Right cardiac atrium (tissue), 5 donors: ENCODE measurements around the gene RILPL2. TPM values are rescaled to one million over a fixed set of nuclear protein-coding genes. Genes with fewer than 3 reads are reported as not detected.

Experiments
- ATAC-seq, 2 donors: fragments of 200-7000 bp; cut with Tn5 transposase; one replicate each; pipeline versions ENCODE4 v1.8.0 to v1.9.1; 2020; ENCODE audit warnings: moderate library complexity in 2 of 2, mild to moderate bottlenecking in 1 of 2
- DNase-seq, 3 donors: peaks; one replicate each; pipeline ENCODE4 v3.0.0-alpha.2; 2020
- H3K27ac ChIP-seq: one replicate; pipeline ENCODE4 v1.5.1; 2013; ENCODE audit warnings: mild to moderate bottlenecking, low read length, control low read depth, moderate library complexity
- H3K27me3 ChIP-seq: one replicate; pipeline ENCODE4 v1.6.1; 2013; ENCODE audit not compliant: control insufficient read depth, insufficient read depth
- H3K4me1 ChIP-seq: one replicate; pipeline ENCODE4 v1.6.1; 2013; ENCODE audit warnings: low read length; ENCODE audit not compliant: control insufficient read depth, insufficient read depth
- H3K4me3 ChIP-seq: one replicate; pipeline ENCODE4 v1.5.1; 2013; ENCODE audit warnings: low read length, control low read depth
- H3K9me3 ChIP-seq: one replicate; pipeline ENCODE4 v1.6.1; 2013; ENCODE audit warnings: low read length; ENCODE audit not compliant: control insufficient read depth
- WGBS: extraction: QIAGEN DNeasy Blood & Tissue Kit; methylation state at CpG from one replicate; pipeline ENCODE4 v1.1.7; 2013; 5-methylcytosine and 5-hydroxymethylcytosine counted together
- intact Hi-C, 4 donors: fragments of 100-400 bp; cut with DNase I; formaldehyde crosslinking; loops; one replicate each; pipeline versions ENCODE4 v1.11.0 to v1.14.0; 2022 to 2023
- polyA plus RNA-seq: library from polyadenylated mRNA; stranded (reverse); fragments of 200-250 nt; gene quantifications from one replicate; pipeline ENCODE4 v1.2.3, GENCODE V29; 2013
- total RNA-seq, 4 donors: library from RNA; stranded (reverse); fragmentation: NEBNext Ultra II Directional; extraction: Animal tissue kit (Norgen Biotek cat#: 25700); gene quantifications; one replicate each; pipeline ENCODE4 v1.2.1, GENCODE V29; 2021
- donor health status: healthy with polysubstance abuse.
- donor health status: DM: no; HTN: yes; CAD: no.
- donor health status: DM: no; HTN: no; CAD: no.
- donor health status: DM: no; HTN: yes; CAD: no; lungs with severe emphysema.
- donor health status: DM: yes; HTN: yes; CAD: no.

RILPL2 gene
- total and polyA plus RNA-seq, 5 donors = 3.4 to 4.3 (median 3.9) TPM

DNA sequence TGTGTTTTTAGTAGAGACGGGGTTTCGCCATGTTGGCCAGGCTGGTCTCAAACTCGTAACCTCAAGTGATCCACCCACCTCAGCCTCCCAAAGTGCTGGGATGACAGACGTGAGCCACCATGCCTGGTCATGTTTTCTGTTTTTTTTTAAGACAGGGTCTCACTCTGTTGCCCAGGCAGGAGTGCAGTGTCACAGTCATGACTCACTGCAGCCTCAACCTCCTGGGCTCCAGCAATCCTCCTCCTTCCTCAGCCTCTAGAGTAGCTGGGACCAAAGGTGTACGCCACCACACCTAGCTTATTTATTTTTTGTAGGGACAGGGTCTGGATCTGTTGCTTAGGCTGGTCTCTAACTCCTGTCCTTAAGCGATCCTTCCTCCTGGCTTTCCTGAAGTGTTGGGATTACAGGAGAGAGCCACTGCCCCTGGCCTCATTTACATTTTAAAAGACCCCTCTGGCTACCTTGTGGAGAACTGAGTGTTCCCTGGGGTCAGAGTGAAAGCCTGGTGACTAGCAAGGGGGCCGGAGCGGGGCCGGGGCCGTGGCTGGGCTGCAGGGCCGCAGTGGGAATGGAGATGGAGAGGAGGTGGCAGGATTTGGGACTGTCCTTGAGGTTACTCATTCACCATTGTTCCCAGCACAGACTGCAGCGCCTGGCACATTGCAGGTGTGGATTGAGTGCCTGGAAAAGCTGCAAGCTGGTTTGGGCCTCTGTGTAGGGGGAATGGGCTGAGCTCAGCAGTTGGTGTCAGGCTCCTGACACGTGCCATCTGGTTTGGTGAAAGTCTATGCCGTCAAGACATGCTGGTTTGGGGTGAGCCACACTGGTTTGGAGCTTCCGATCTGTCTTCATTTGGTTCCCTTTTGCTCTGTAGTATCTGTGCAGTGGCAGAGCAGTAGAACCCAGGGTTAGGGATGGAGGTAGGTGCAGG is 34.5 kb downstream of the RILPL2 start:
- Histone ChIP-seq H3K27ac (no peak overlapping the region), H3K4me3 (no peak overlapping the region), H3K9me3 (no peaks in the 10 kb centered on the region), H3K4me1 (peaks cover 11% of the 10 kb centered on the region), H3K27me3 (no peaks in the 10 kb centered on the region)
- ATAC-seq (no peak), DNase-seq (no peak)
- 81% methylated on average over 15 of the region's 15 CpGs for WGBS
- intact Hi-C loops = no loop called here

GRCh38 chr12:123399255-123399617 is 37.2 kb downstream of the RILPL2 start:
- Histone ChIP-seq H3K9me3 (no peaks in the 10 kb centered on the region), H3K4me3 (no peak overlapping the region), H3K27me3 (no peaks in the 10 kb centered on the region), H3K4me1 (peaks cover 11% of the 10 kb centered on the region), H3K27ac (no peak overlapping the region)
- 75% methylated on average over 6 of the region's 6 CpGs for WGBS
- ATAC-seq = peak in 1 of 2 donors; percentile 2
- peak in 1 of 3 donors; percentile 65 for DNase-seq
- intact Hi-C loops = no loop called here

GRCh38 chr12:123398550-123399254 is 37.8 kb downstream of the RILPL2 start:
- Histone ChIP-seq H3K4me3 (no peak overlapping the region), H3K4me1 (peaks cover 11% of the 10 kb centered on the region), H3K27ac (peak overlapping the region; percentile 47), H3K27me3 (no peaks in the 10 kb centered on the region), H3K9me3 (no peaks in the 10 kb centered on the region)
- ATAC-seq (peak; percentile 93 to 94), DNase-seq (peak; percentile 86 to 91 (median 90))
- WGBS = 51% methylated on average over 14 of the region's 14 CpGs
- intact Hi-C loops = no loop called here

- DNase-seq (peak in 1 of 3 donors; percentile 57), ATAC-seq (no peak)
- WGBS = 80% methylated on average over 10 of the region's 10 CpGs
- H3K27ac ChIP-seq = peak overlapping the region; percentile 47
- intact Hi-C loops = no loop called here
- H3K4me1 ChIP-seq = peaks cover 11% of the 10 kb centered on the region
- H3K9me3 ChIP-seq = no peaks in the 10 kb centered on the region
- H3K4me3 ChIP-seq = no peak overlapping the region
- no peaks in the 10 kb centered on the region for H3K27me3 ChIP-seq
Observed at GRCh38 chr12:123398177-123398549, 38.3 kb downstream of the RILPL2 start.

DNA sequence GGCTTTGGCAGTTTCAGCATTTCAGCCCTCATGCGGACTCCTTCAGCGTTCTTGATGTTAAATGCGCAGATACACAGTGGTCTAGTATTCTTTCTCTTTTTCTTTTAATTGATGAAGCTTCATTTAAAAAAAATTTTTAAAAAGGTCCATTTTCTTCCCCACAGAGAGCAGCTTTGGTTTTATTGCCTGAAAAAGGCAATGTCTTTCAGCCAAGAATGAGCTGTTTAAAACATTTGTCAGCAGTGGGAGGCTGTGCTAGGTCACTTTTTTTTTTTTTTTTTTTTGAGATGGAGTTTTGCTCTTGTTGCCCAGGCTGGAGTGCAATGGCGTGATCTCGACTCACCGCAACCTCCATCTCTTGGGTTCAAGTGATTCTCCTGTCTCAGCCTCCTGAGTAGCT is 39.1 kb downstream of the RILPL2 start:
- Histone ChIP-seq H3K27ac (no peak overlapping the region), H3K4me1 (peaks cover 11% of the 10 kb centered on the region), H3K4me3 (no peak overlapping the region), H3K9me3 (no peaks in the 10 kb centered on the region), H3K27me3 (no peaks in the 10 kb centered on the region)
- intact Hi-C loops = no loop called here
- ATAC-seq (no peak), DNase-seq (no peak)
- WGBS = 86% methylated on average over 6 of the region's 6 CpGs

DNA sequence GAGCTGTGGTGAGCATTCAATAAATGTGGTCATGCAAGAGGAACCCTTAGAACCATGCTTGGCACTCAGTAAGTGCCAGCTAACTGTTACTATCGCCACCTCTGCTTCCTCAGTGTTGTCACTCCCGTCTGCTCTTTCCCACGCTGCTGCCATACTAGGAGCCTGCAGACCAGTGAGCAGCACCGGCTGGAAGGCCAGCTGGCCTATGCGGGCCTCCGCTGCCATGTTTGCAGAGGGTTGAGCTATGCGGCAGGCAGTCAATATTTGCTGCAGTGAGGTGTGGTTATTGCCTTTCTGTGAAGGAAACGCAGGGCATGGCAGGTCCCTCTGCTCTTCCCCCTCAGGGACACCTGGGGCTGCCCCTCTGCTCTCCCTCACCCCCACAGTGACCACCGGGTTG is 39.5 kb downstream of the RILPL2 start:
- H3K4me3 ChIP-seq = no peak overlapping the region
- 82% methylated on average over 9 of the region's 9 CpGs for WGBS
- no peak for ATAC-seq

DNA sequence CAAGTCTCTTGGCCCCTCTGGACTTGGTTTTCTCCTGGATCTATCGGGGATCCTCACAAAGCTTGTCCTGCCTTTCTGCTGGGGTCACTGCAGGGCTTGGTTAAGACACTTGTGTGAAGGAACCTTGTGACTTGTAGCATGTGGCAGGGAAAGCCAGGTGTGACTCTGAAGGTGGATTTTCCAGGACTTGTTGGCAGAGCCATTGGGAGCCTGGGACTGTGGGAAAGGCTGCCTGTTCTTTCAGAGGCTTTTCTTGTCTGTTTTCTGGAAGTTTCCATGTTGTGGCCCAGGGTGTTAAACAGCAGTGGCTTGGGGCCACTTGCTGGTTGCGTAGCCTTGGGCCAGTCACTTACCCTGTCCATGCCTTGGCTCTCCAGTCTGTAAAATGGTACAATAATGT is 39.9 kb downstream of the RILPL2 start:
- 98% methylated on average over 2 of the region's 2 CpGs for WGBS
- H3K27me3 ChIP-seq = no peaks in the 10 kb centered on the region
- no peak overlapping the region for H3K27ac ChIP-seq
- H3K4me3 ChIP-seq = no peak overlapping the region
- intact Hi-C loops = no loop called here
- peaks cover 12% of the 10 kb centered on the region for H3K4me1 ChIP-seq
- ATAC-seq (no peak), DNase-seq (no peak)
- H3K9me3 ChIP-seq = no peaks in the 10 kb centered on the region

More for the DNA sequence above, 39.5 kb downstream of the RILPL2 start:
- no peak for DNase-seq
- Histone ChIP-seq H3K9me3 (no peaks in the 10 kb centered on the region), H3K27me3 (no peaks in the 10 kb centered on the region), H3K27ac (no peak overlapping the region), H3K4me1 (peaks cover 11% of the 10 kb centered on the region)
- intact Hi-C loops = no loop called here

DNA sequence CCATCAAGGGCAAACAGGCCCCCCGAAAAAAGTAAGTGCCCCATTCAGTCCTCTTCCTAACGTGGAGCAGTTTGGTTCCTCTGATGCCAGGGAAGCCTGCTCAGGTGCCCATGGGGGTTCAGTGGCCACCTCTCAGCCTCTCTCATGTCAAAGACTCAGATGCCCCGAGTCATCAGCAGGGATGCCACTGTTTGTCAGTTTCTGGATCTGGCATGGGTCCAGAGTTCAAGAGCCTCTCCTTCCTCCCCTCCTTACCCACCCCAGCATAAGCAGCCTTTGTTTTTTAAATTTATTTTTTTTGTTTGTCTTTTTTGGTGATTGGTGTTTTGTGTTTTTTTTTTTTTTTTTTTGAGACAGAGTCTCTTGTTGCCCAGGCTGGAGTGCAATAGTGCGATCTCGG is 41.2 kb downstream of the RILPL2 start:
- intact Hi-C loops = no loop called here
- H3K4me1 ChIP-seq = peaks cover 20% of the 10 kb centered on the region

DNA sequence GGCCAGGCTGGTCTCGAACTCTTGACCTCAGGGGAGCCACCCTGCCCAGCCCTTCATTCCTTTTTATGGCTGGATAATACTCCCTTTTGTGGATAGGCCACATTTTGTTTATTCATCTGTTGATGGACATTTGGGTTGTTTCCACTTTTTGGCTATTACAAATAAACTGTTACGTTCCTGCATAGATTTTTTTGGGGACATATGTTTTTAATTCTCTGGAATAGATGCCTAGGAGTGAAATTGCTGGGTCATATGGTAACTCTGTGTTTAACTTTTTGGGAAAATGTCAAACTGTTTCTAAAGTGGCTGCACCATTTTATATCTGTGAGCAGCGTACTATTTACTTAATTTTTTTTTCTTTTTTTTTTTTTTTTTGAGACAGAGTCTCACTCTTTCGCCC is 42.7 kb downstream of the RILPL2 start:
- ATAC-seq (no peak), DNase-seq (no peak)
- H3K27ac ChIP-seq = no peak overlapping the region
- no peaks in the 10 kb centered on the region for H3K27me3 ChIP-seq
- intact Hi-C loops = no loop called here
- no peaks in the 10 kb centered on the region for H3K9me3 ChIP-seq
- peaks cover 17% of the 10 kb centered on the region for H3K4me1 ChIP-seq
- 88% methylated on average over 4 of the region's 4 CpGs for WGBS
- H3K4me3 ChIP-seq = no peak overlapping the region

More for the DNA sequence above, 41.2 kb downstream of the RILPL2 start:
- 79% methylated on average over 5 of the region's 5 CpGs for WGBS
- H3K9me3 ChIP-seq = no peaks in the 10 kb centered on the region
- H3K27me3 ChIP-seq = no peaks in the 10 kb centered on the region
- DNase-seq (no peak), ATAC-seq (no peak)
- H3K4me3 ChIP-seq = no peak overlapping the region
- H3K27ac ChIP-seq = no peak overlapping the region

- Histone ChIP-seq H3K27me3 (no peaks in the 10 kb centered on the region), H3K9me3 (no peaks in the 10 kb centered on the region), H3K27ac (no peak overlapping the region), H3K4me3 (no peak overlapping the region), H3K4me1 (peaks cover 9% of the 10 kb centered on the region)
- 72% methylated on average over 8 of the region's 8 CpGs for WGBS
- ATAC-seq (no peak), DNase-seq (no peak)
- intact Hi-C loops = no loop called here
Observed at GRCh38 chr12:123391546-123392343, 44.7 kb downstream of the RILPL2 start.
